Measurements from ENCODE around the gene ITPK1. TPM values are rescaled to one million over a fixed set of nuclear protein-coding genes. Genes with fewer than 3 reads are reported as not detected.

Gene ITPK1
- total RNA-seq, 2 experiments from 2014 or later = 17.8 to 34.7 TPM

GRCh38 chr14:92938890-92939671 is 176.6 kb downstream of the ITPK1 start:
- TF ChIP-seq CTCF (conservative IDR thresholded peaks at IDR 0.05; ENCODE audit: low read length) (no peak), EZH2phosphoT487 (IDR thresholded peaks at IDR 0.05; ENCODE audit: borderline replicate concordance, low read depth, low read length) (no peak)
- Histone ChIP-seq H3K9me3 (ENCODE audit: low read length) (no peaks in the 10 kb centered on the region), H3K4me1 (ENCODE audit: insufficient read depth, low read length, poor library complexity, severe bottlenecking) (no peaks in the 10 kb centered on the region), H2AFZ (ENCODE audit: low read length) (no peak overlapping the region), H3K4me2 (ENCODE audit: low read length) (no peak overlapping the region), H3K9me2 (ENCODE audit: insufficient read depth, low read length) (no peaks in the 10 kb centered on the region), H4K20me1 (ENCODE audit: insufficient read depth, low read length) (no peaks in the 10 kb centered on the region), H3K27ac (ENCODE audit: low read depth, low read length, poor library complexity, severe bottlenecking) (no peak overlapping the region), H3K36me3 (ENCODE audit: insufficient read depth, low read length) (no peaks in the 10 kb centered on the region), H3K4me3 (ENCODE audit: low read depth, low read length, poor library complexity, severe bottlenecking) (no peak overlapping the region), H3K79me2 (ENCODE audit: insufficient read depth, low read depth, low read length) (no peaks in the 10 kb centered on the region)
- intact Hi-C loops (cut with micrococcal nuclease; ENCODE audit: unreplicated experiment) = no loop called here
- BruUV-seq (replicated peaks) = no TSS peak
- POLR2A ChIA-PET = no interaction called here
- CTCF ChIA-PET (ENCODE audit: unreplicated experiment) = no interaction called here
- DNase-seq (ENCODE audit: low spot score) = no peak

GRCh38 chr14:92938235-92938875 is 177.4 kb downstream of the ITPK1 start:
- no peaks in the 10 kb centered on the region for H3K4me1 ChIP-seq (ENCODE audit: insufficient read depth, low read length, poor library complexity, severe bottlenecking)
- BruUV-seq (replicated peaks) = no TSS peak
- ChIA-PET CTCF (ENCODE audit: unreplicated experiment) (no interaction called here), POLR2A (no interaction called here)
- no peaks in the 10 kb centered on the region for H3K79me2 ChIP-seq (ENCODE audit: insufficient read depth, low read depth, low read length)
- no peak overlapping the region for H3K4me3 ChIP-seq (ENCODE audit: low read depth, low read length, poor library complexity, severe bottlenecking)
- no peak for DNase-seq (ENCODE audit: low spot score)
- no peak for TF ChIP-seq EZH2phosphoT487 (IDR thresholded peaks at IDR 0.05; ENCODE audit: borderline replicate concordance, low read depth, low read length)
- no peak for TF ChIP-seq CTCF (conservative IDR thresholded peaks at IDR 0.05; ENCODE audit: low read length)
- H3K27ac ChIP-seq (ENCODE audit: low read depth, low read length, poor library complexity, severe bottlenecking) = no peak overlapping the region
- no peaks in the 10 kb centered on the region for H3K36me3 ChIP-seq (ENCODE audit: insufficient read depth, low read length)
- H3K4me2 ChIP-seq (ENCODE audit: low read length) = no peak overlapping the region
- H3K9me2 ChIP-seq (ENCODE audit: insufficient read depth, low read length) = no peaks in the 10 kb centered on the region
- H3K9me3 ChIP-seq (ENCODE audit: low read length) = no peaks in the 10 kb centered on the region
- no peaks in the 10 kb centered on the region for H4K20me1 ChIP-seq (ENCODE audit: insufficient read depth, low read length)
- H2AFZ ChIP-seq (ENCODE audit: low read length) = no peak overlapping the region
- intact Hi-C loops (cut with micrococcal nuclease; ENCODE audit: unreplicated experiment) = no loop called here

Measured in OCI-LY7 (cell line).